Measurements from ENCODE around the gene PIAS3.

Gene PIAS3

GRCh38 chr1:145858901-145859490 lies at the start of gene PIAS3:
PIAS3 (minus strand) TSS chr1:145859081; CDS start chr1:145858990, 91 bp downstream.
- Histone ChIP-seq H3K27me3 (ENCODE audit: insufficient read depth, insufficient read length) (no peaks in the 10 kb centered on the region), H3K9ac (ENCODE audit: insufficient read length, low read depth) (peak within 1 kb of the TSS; percentile 87), H3K4me3 (ENCODE audit: insufficient read length, low read depth) (peak within 1 kb of the TSS; percentile 92), H3K36me3 (ENCODE audit: insufficient read depth, insufficient read length, low read length) (peaks cover 35% of the 10 kb centered on the region), H3K4me1 (ENCODE audit: insufficient read depth, insufficient read length) (peaks cover 20% of the 10 kb centered on the region), H3K9me3 (ENCODE audit: insufficient read depth, low read length) (peaks cover 10% of the 10 kb centered on the region; the same call in 1 of the 2 replicates)
- DNase-seq (ENCODE audit: low read depth, low spot score): peak; percentile 97
- peak; percentile 78 for TF ChIP-seq YY1 (IDR thresholded peaks at IDR 0.05; ENCODE audit: insufficient read depth, insufficient read length)
- no peak for TF ChIP-seq SUZ12 (IDR thresholded peaks at IDR 0.05; ENCODE audit: extremely low read depth, insufficient read depth, insufficient read length)

- Histone ChIP-seq H3K4me1 (ENCODE audit: insufficient read depth, insufficient read length) (no peaks in the 10 kb centered on the region), H3K4me3 (ENCODE audit: insufficient read length, low read depth) (no peak overlapping the region), H3K9ac (ENCODE audit: insufficient read length, low read depth) (no peak overlapping the region), H3K36me3 (ENCODE audit: insufficient read depth, insufficient read length, low read length) (peaks cover 9% of the 10 kb centered on the region), H3K9me3 (ENCODE audit: insufficient read depth, low read length) (no peaks in the 10 kb centered on the region), H3K27me3 (ENCODE audit: insufficient read depth, insufficient read length) (no peaks in the 10 kb centered on the region)
- TF ChIP-seq SUZ12 (IDR thresholded peaks at IDR 0.05; ENCODE audit: extremely low read depth, insufficient read depth, insufficient read length) (no peak), YY1 (IDR thresholded peaks at IDR 0.05; ENCODE audit: insufficient read depth, insufficient read length) (no peak), ZNF274 (IDR thresholded peaks at IDR 0.05; ENCODE audit: low read depth, low read length) (no peak)
- DNase-seq (ENCODE audit: low read depth, low spot score): no peak
These were observed 49.8 kb upstream of the PIAS3 start for GRCh38 chr1:145908653-145909052.

- Histone ChIP-seq H3K27me3 (ENCODE audit: insufficient read depth, insufficient read length) (no peaks in the 10 kb centered on the region), H3K36me3 (ENCODE audit: insufficient read depth, insufficient read length, low read length) (peaks cover 9% of the 10 kb centered on the region), H3K9me3 (ENCODE audit: insufficient read depth, low read length) (no peaks in the 10 kb centered on the region), H3K4me3 (ENCODE audit: insufficient read length, low read depth) (no peak overlapping the region), H3K4me1 (ENCODE audit: insufficient read depth, insufficient read length) (no peaks in the 10 kb centered on the region), H3K9ac (ENCODE audit: insufficient read length, low read depth) (no peak overlapping the region)
- no peak for DNase-seq (ENCODE audit: low read depth, low spot score)
- TF ChIP-seq SUZ12 (IDR thresholded peaks at IDR 0.05; ENCODE audit: extremely low read depth, insufficient read depth, insufficient read length): no peak
These were observed 48.3 kb upstream of the PIAS3 start for GRCh38 chr1:145906954-145907753.

GRCh38 chr1:145901312-145902021 lies 42.6 kb upstream of the PIAS3 start:
- Histone ChIP-seq H3K4me1 (ENCODE audit: insufficient read depth, insufficient read length) (peaks cover 6% of the 10 kb centered on the region), H3K9me3 (ENCODE audit: insufficient read depth, low read length) (no peaks in the 10 kb centered on the region), H3K4me3 (ENCODE audit: insufficient read length, low read depth) (no peak overlapping the region), H3K36me3 (ENCODE audit: insufficient read depth, insufficient read length, low read length) (no peaks in the 10 kb centered on the region), H3K27me3 (ENCODE audit: insufficient read depth, insufficient read length) (no peaks in the 10 kb centered on the region), H3K9ac (ENCODE audit: insufficient read length, low read depth) (no peak overlapping the region)
- TF ChIP-seq ZNF274 (IDR thresholded peaks at IDR 0.05; ENCODE audit: low read depth, low read length) (no peak), SUZ12 (IDR thresholded peaks at IDR 0.05; ENCODE audit: extremely low read depth, insufficient read depth, insufficient read length) (no peak), YY1 (IDR thresholded peaks at IDR 0.05; ENCODE audit: insufficient read depth, insufficient read length) (no peak)
- DNase-seq (ENCODE audit: low read depth, low spot score): no peak

- TF ChIP-seq ZNF274 (IDR thresholded peaks at IDR 0.05; ENCODE audit: low read depth, low read length) (no peak), SUZ12 (IDR thresholded peaks at IDR 0.05; ENCODE audit: extremely low read depth, insufficient read depth, insufficient read length) (no peak), YY1 (IDR thresholded peaks at IDR 0.05; ENCODE audit: insufficient read depth, insufficient read length) (no peak)
- Histone ChIP-seq H3K9ac (ENCODE audit: insufficient read length, low read depth) (no peak overlapping the region), H3K27me3 (ENCODE audit: insufficient read depth, insufficient read length) (no peaks in the 10 kb centered on the region), H3K9me3 (ENCODE audit: insufficient read depth, low read length) (no peaks in the 10 kb centered on the region), H3K4me3 (ENCODE audit: insufficient read length, low read depth) (no peak overlapping the region), H3K4me1 (ENCODE audit: insufficient read depth, insufficient read length) (peaks cover 6% of the 10 kb centered on the region), H3K36me3 (ENCODE audit: insufficient read depth, insufficient read length, low read length) (no peaks in the 10 kb centered on the region)
- no peak for DNase-seq (ENCODE audit: low read depth, low spot score)
These were observed 39.9 kb upstream of the PIAS3 start for GRCh38 chr1:145898756-145899155.

- H3K4me3 ChIP-seq (ENCODE audit: insufficient read length, low read depth): no peak overlapping the region
- TF ChIP-seq YY1 (IDR thresholded peaks at IDR 0.05; ENCODE audit: insufficient read depth, insufficient read length): no peak
- H3K4me1 ChIP-seq (ENCODE audit: insufficient read depth, insufficient read length): peaks cover 6% of the 10 kb centered on the region
- no peak for DNase-seq (ENCODE audit: low read depth, low spot score)
- H3K9me3 ChIP-seq (ENCODE audit: insufficient read depth, low read length): no peaks in the 10 kb centered on the region
- no peaks in the 10 kb centered on the region for H3K27me3 ChIP-seq (ENCODE audit: insufficient read depth, insufficient read length)
- no peak overlapping the region for H3K9ac ChIP-seq (ENCODE audit: insufficient read length, low read depth)
- no peaks in the 10 kb centered on the region for H3K36me3 ChIP-seq (ENCODE audit: insufficient read depth, insufficient read length, low read length)
These were observed 39.1 kb upstream of the PIAS3 start for GRCh38 chr1:145897969-145898368.

- no peaks in the 10 kb centered on the region for H3K36me3 ChIP-seq (ENCODE audit: insufficient read depth, insufficient read length, low read length)
- no peaks in the 10 kb centered on the region for H3K27me3 ChIP-seq (ENCODE audit: insufficient read depth, insufficient read length)
- no peaks in the 10 kb centered on the region for H3K9me3 ChIP-seq (ENCODE audit: insufficient read depth, low read length)
- no peak for TF ChIP-seq YY1 (IDR thresholded peaks at IDR 0.05; ENCODE audit: insufficient read depth, insufficient read length)
- TF ChIP-seq ZNF274 (IDR thresholded peaks at IDR 0.05; ENCODE audit: low read depth, low read length): no peak
- no peak for TF ChIP-seq SUZ12 (IDR thresholded peaks at IDR 0.05; ENCODE audit: extremely low read depth, insufficient read depth, insufficient read length)
- DNase-seq (ENCODE audit: low read depth, low spot score): no peak
- no peak overlapping the region for H3K4me3 ChIP-seq (ENCODE audit: insufficient read length, low read depth)
- peaks cover 6% of the 10 kb centered on the region for H3K4me1 ChIP-seq (ENCODE audit: insufficient read depth, insufficient read length)
- H3K9ac ChIP-seq (ENCODE audit: insufficient read length, low read depth): no peak overlapping the region
These were observed 36.6 kb upstream of the PIAS3 start for GRCh38 chr1:145895471-145895870.
